CD4-positive, alpha-beta memory T cell (primary cell): ENCODE results near the gene HOXB5. TPM values are rescaled to one million over a fixed set of nuclear protein-coding genes. Genes with fewer than 3 reads are reported as not detected.

ENCODE experiments used
- CTCF ChIA-PET: fragments of 350-600 bp; sonication (Branson Sonifier 250); formaldehyde crosslinking; loops from one replicate; lab custom pipeline; 2021; ENCODE audit warnings: inconsistent platforms; ENCODE audit not compliant: partially characterized antibody; lab: Charles Lee
- POLR2A ChIA-PET: fragments of 350-600 bp; sonication (Branson Sonifier 250); formaldehyde crosslinking; loops from one replicate; lab custom pipeline; 2021; ENCODE audit not compliant: partially characterized antibody; lab: Charles Lee
- DNase-seq, 5 donors: peaks; one replicate each; pipeline versions ENCODE4 v3.0.0 to v3.0.0-alpha.2; 2020 to 2022; ENCODE audit warnings: mixed read lengths in 1 of 5
- H3K27ac ChIP-seq: one replicate; pipeline ENCODE4 v1.7.0; 2013; ENCODE audit warnings: low read depth, low read length
- H3K27me3 ChIP-seq: 2 replicates; pipeline ENCODE4 v1.7.0; 2013; ENCODE audit warnings: mild to moderate bottlenecking, low read length, moderate library complexity; ENCODE audit not compliant: insufficient read depth
- H3K36me3 ChIP-seq: 2 replicates; pipeline ENCODE4 v1.7.0; 2013; ENCODE audit warnings: mild to moderate bottlenecking, low read length, moderate library complexity; ENCODE audit not compliant: insufficient read depth
- H3K4me1 ChIP-seq: 2 replicates; pipeline ENCODE4 v1.7.0; 2013; ENCODE audit warnings: mild to moderate bottlenecking, low read length, moderate library complexity; ENCODE audit not compliant: insufficient read depth
- H3K4me3 ChIP-seq, 2 donors: one replicate each; pipeline ENCODE4 v1.7.0; 2013; ENCODE audit warnings: low read length in 2 of 2, mild to moderate bottlenecking in 1 of 2
- H3K9me3 ChIP-seq, 2 donors: one replicate each; pipeline ENCODE4 v1.7.0; 2013; ENCODE audit warnings: low read length in 2 of 2, control low read depth in 1 of 2; ENCODE audit not compliant: control insufficient read depth in 1 of 2
- H3K27ac Mint-ChIP-seq, 7 donors: one replicate each; pipeline ENCODE4 v1.8.0; 2020 to 2021; ENCODE audit warnings: mixed read lengths in 7 of 7, mild to moderate bottlenecking in 6 of 7, inconsistent platforms in 3 of 7, moderate library complexity in 3 of 7
- H3K27me3 Mint-ChIP-seq, 2 donors: one replicate each; pipeline ENCODE4 v1.8.0; 2020 to 2021; ENCODE audit warnings: mixed read lengths in 2 of 2
- H3K36me3 Mint-ChIP-seq, 2 donors: one replicate each; pipeline ENCODE4 v1.8.0; 2020 to 2021; ENCODE audit warnings: mixed read lengths in 2 of 2, inconsistent platforms in 1 of 2, mild to moderate bottlenecking in 1 of 2
- H3K4me1 Mint-ChIP-seq, 4 donors: one replicate each; pipeline ENCODE4 v1.8.0; 2020 to 2021; ENCODE audit warnings: mixed read lengths in 4 of 4, mild to moderate bottlenecking in 1 of 4
- H3K4me3 Mint-ChIP-seq, 8 donors: one replicate each; pipeline ENCODE4 v1.8.0; 2020 to 2021; ENCODE audit warnings: mixed read lengths in 8 of 8, mild to moderate bottlenecking in 7 of 8, moderate library complexity in 6 of 8, inconsistent platforms in 3 of 8
- H3K9me3 Mint-ChIP-seq, 8 donors: one replicate each; pipeline ENCODE4 v1.8.0; 2020 to 2021; ENCODE audit warnings: mixed read lengths in 8 of 8, mild to moderate bottlenecking in 5 of 8, inconsistent platforms in 3 of 8, moderate library complexity in 1 of 8
- intact Hi-C: fragments of 100-400 bp; cut with micrococcal nuclease; formaldehyde crosslinking; loops from one replicate; pipeline ENCODE4 v1.15.1; 2023
- polyA plus RNA-seq, 2 donors: library from polyadenylated mRNA; unstranded; fragments of 300-500 nt; fragmentation: Illumina TruSeq; gene quantifications; one replicate each; pipeline ENCODE4 v1.2.3, GENCODE V29; 2021
- total RNA-seq, 2 experiments: library from RNA; stranded (reverse); gene quantifications; one replicate each; pipeline ENCODE4 v1.2.3, GENCODE V29; 2021

Gene HOXB5
- total and polyA plus RNA-seq, 4 experiments from 2014 or later: not detected

DNA sequence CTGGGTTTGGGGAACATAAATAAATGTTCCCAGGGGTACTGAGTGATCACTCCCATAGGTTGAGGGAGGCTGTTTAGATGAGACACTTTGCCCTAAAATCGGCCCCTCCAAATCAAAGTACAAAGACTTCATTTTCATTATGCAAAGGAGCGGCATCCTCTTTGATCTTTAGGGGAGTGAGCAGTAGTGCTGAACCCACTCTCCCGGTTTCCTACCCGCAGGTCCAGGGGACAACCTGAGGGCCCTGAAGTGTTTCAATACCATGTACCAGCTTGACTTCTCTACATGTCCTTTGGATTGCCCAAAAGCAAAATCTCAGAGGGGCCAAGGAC is 7.6 kb upstream of the HOXB5 start:
- CTCF ChIA-PET: interaction anchor here (1.0 to 2.6 kb wide), 5 partner anchors 8 to 362 kb away, joined by 3 to 9 read pairs (median 3); no protein-coding TSS in a partner anchor
- peaks cover 67 to 85% of the 10 kb centered on the region in 2 donors for H3K27me3 Mint-ChIP-seq
- H3K4me1 ChIP-seq: peaks cover 59% of the 10 kb centered on the region
- peak overlapping the region in 1 of 7 donors; percentile 34 for H3K27ac Mint-ChIP-seq
- H3K9me3 Mint-ChIP-seq: no peaks in the 10 kb centered on the region
- POLR2A ChIA-PET: interaction anchor here (1.0 kb wide), 1 partner anchor 12 kb away, joined by 5 read pairs; no protein-coding TSS in a partner anchor
- H3K9me3 ChIP-seq: no peaks in the 10 kb centered on the region
- H3K4me3 ChIP-seq: no peak overlapping the region
- no peak overlapping the region for H3K27ac ChIP-seq
- H3K4me1 Mint-ChIP-seq: peaks cover 23 to 61% (median 40%) of the 10 kb centered on the region in 4 donors
- DNase-seq: no peak
- intact Hi-C loops: no loop called here
- peak overlapping the region in 1 of 8 donors; percentile 2 for H3K4me3 Mint-ChIP-seq
- no peaks in the 10 kb centered on the region for H3K36me3 ChIP-seq
- peaks cover 86% of the 10 kb centered on the region for H3K27me3 ChIP-seq
- H3K36me3 Mint-ChIP-seq: no peaks in the 10 kb centered on the region

DNA sequence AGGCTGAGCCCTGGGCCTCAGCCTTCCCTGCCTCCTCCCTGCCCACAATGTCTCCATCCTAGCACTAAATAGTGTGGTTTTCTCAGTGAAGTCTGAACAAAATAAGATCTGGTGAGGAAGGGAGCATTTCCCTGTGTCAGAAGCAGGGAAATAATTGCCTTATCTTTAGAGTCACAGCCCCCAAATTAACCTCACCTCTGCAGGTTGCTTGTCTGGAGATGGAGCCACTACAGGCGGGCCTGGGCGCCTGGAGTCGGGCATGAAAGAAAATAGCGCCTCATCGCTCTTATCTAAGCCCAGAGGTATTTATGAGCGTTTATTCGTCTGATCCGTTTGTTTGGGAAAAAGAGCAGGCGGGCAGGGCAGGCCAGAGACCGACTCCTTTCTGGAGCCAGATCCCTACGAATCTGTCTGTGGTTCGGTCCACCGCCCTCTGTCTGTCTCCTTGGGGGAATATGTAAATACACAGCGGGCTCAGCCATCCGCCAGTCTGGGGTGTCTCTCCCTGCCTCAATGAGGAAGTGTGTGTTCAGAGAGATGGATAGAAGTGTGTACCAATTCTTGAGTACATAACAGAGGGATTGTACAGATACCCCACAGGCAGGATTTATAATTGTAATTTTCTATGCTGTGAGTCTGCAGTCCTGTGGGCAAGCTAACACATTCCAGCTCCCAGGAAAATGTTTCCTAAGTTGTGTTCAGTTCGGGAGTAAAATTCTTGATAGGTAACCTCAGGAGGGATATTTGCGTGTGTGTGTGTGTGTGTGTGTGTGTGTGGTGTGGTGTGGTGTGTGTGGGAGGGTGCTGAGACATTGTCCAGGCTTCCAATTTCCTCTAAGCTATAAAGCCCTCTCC is 6.9 kb upstream of the HOXB5 start:
- H3K27me3 ChIP-seq: peaks cover 89% of the 10 kb centered on the region
- H3K27me3 Mint-ChIP-seq: peaks cover 68 to 84% of the 10 kb centered on the region in 2 donors
- ChIA-PET CTCF (interaction anchor here (1.1 to 2.6 kb wide), 3 partner anchors 9 to 362 kb away, joined by 3 to 9 read pairs (median 4); no protein-coding TSS in a partner anchor), POLR2A (no interaction called here)
- intact Hi-C loops: no loop called here
- H3K9me3 Mint-ChIP-seq: no peaks in the 10 kb centered on the region
- peaks cover 62% of the 10 kb centered on the region for H3K4me1 ChIP-seq
- no peak overlapping the region for H3K4me3 Mint-ChIP-seq
- peaks cover 23 to 63% (median 41%) of the 10 kb centered on the region in 4 donors for H3K4me1 Mint-ChIP-seq
- DNase-seq: no peak
- no peaks in the 10 kb centered on the region for H3K36me3 ChIP-seq
- no peak overlapping the region for H3K27ac ChIP-seq
- H3K4me3 ChIP-seq: no peak overlapping the region
- no peaks in the 10 kb centered on the region for H3K9me3 ChIP-seq
- peak overlapping the region in 1 of 7 donors; percentile 34 for H3K27ac Mint-ChIP-seq
- H3K36me3 Mint-ChIP-seq: no peaks in the 10 kb centered on the region

DNA sequence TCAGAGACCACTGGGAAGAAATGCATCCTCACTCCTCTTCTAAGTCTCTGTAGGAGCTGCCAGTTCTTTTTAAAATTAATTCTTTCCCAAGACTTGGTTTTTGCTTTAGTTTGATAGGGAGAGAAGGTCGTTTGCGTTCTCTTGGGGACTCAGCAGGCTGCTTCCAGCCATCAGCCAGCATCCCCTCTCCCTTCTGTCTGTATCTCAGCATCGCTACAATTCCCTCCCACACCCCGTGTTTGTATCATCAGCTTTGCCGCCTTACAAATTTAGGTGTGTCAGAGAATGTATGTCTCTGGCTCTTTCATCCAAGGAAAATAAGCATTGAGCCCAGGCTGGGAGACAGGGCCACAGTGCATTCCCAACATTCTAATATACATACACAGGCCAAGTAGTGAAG is 5.8 kb upstream of the HOXB5 start:
- DNase-seq: no peak
- ChIA-PET POLR2A (interaction anchor here (0.6 to 1.1 kb wide), 2 partner anchors 19 to 519 kb away, joined by 3 to 4 read pairs; no protein-coding TSS in a partner anchor), CTCF (interaction anchor here (1.0 to 1.5 kb wide), 2 partner anchors 10 to 111 kb away, joined by 3 read pairs; no protein-coding TSS in a partner anchor)
- peak overlapping the region in 1 of 8 donors; percentile 93 for H3K4me3 Mint-ChIP-seq
- Histone ChIP-seq H3K27me3 (peaks cover 85% of the 10 kb centered on the region), H3K4me3 (no peak overlapping the region), H3K36me3 (no peaks in the 10 kb centered on the region), H3K9me3 (no peaks in the 10 kb centered on the region), H3K27ac (no peak overlapping the region), H3K4me1 (peaks cover 55% of the 10 kb centered on the region)
- no peaks in the 10 kb centered on the region for H3K36me3 Mint-ChIP-seq
- peaks cover 65 to 83% of the 10 kb centered on the region in 2 donors for H3K27me3 Mint-ChIP-seq
- peaks cover 21 to 55% (median 38%) of the 10 kb centered on the region in 4 donors for H3K4me1 Mint-ChIP-seq
- peak overlapping the region in 1 of 7 donors; percentile 73 for H3K27ac Mint-ChIP-seq
- intact Hi-C loops: no loop called here
- H3K9me3 Mint-ChIP-seq: no peaks in the 10 kb centered on the region

DNA sequence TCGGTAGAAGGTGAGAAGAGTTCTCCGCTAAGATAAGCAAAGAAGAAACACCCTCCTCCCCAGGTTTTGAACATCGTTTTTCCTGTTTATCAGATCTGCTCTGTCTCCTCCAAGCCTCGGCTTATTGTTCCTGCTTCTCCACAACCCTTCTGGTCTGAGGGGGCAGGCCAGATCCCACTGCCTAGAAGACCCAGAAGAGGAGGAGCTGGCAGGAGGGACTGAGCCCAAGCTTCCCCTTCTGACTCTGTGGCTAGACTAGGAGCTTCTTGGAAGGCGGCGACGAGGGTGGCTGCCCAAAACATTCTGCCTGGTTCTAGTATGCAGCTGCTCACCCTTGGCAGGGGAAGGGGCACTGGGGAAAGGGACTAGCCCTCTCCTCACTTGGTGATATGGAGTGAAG is 5.2 kb upstream of the HOXB5 start:
- H3K4me3 Mint-ChIP-seq: peak overlapping the region in 7 of 8 donors; percentile 75 to 93 (median 87)
- Histone ChIP-seq H3K27ac (no peak overlapping the region), H3K4me1 (peaks cover 49% of the 10 kb centered on the region), H3K4me3 (no peak overlapping the region), H3K9me3 (no peaks in the 10 kb centered on the region), H3K36me3 (no peaks in the 10 kb centered on the region), H3K27me3 (peaks cover 79% of the 10 kb centered on the region)
- H3K36me3 Mint-ChIP-seq: no peaks in the 10 kb centered on the region
- H3K27ac Mint-ChIP-seq: peak overlapping the region in 1 of 7 donors; percentile 73
- intact Hi-C loops: no loop called here
- ChIA-PET CTCF (interaction anchor here (0.7 to 1.5 kb wide), 3 partner anchors 11 to 254 kb away, joined by 3 read pairs; no protein-coding TSS in a partner anchor), POLR2A (interaction anchor here (0.6 to 1.1 kb wide), 2 partner anchors 20 to 518 kb away, joined by 3 to 4 read pairs; no protein-coding TSS in a partner anchor)
- peaks cover 62 to 81% of the 10 kb centered on the region in 2 donors for H3K27me3 Mint-ChIP-seq
- no peaks in the 10 kb centered on the region for H3K9me3 Mint-ChIP-seq
- DNase-seq: no peak
- H3K4me1 Mint-ChIP-seq: peaks cover 19 to 55% (median 38%) of the 10 kb centered on the region in 4 donors

DNA sequence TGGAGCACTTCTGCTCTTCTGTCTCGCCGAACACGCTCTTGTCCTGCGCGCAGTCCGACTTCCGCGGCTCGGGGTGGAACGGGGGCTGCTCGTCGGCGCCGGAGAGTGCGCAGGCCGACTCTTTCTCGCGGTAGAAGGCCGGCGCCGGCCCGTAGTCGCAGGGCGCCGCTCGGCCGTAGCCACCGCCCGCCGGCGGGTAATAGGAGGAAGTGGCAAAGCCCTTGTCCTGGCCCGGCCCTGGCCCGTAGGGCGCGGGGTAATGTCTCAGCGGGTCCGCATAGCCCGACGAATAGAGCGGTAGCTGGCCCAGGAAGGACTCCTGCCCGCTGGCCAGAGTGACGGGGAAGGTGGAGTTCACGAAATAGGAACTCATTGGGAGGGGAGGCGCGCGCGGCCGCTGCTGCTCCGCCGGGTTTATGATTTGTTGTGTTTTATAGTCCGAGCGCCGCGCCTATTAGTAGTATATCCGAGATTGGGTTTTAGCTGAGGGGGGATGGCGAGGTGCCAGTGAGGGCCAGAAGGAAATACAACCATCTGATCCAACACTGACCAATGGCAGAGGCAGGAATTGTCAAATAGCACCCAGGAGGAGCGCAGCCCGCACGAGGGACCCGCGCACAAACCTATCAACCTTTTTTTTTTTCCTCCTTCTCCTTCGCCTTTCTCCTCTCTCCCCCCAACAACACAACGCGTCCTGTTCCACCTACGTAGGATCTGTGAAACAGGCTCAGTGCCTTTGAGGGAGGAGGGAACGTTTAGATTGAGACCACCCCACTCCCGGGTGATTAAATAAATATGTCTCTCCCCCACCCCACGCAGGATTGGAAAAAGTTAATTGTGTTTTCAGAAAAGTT is 4.4 kb upstream of the HOXB5 start:
- POLR2A ChIA-PET: no interaction called here
- H3K27ac ChIP-seq: no peak overlapping the region
- no peaks in the 10 kb centered on the region for H3K9me3 ChIP-seq
- peak overlapping the region in 2 of 7 donors; percentile 49 to 73 for H3K27ac Mint-ChIP-seq
- peaks cover 76% of the 10 kb centered on the region for H3K27me3 ChIP-seq
- intact Hi-C loops: no loop called here
- H3K9me3 Mint-ChIP-seq: no peaks in the 10 kb centered on the region
- DNase-seq: no peak
- no peaks in the 10 kb centered on the region for H3K36me3 ChIP-seq
- peak overlapping the region; percentile 75 to 93 (median 86) for H3K4me3 Mint-ChIP-seq
- peaks cover 21 to 57% (median 41%) of the 10 kb centered on the region in 4 donors for H3K4me1 Mint-ChIP-seq
- H3K36me3 Mint-ChIP-seq: no peaks in the 10 kb centered on the region
- peaks cover 55 to 80% of the 10 kb centered on the region in 2 donors for H3K27me3 Mint-ChIP-seq
- peaks cover 52% of the 10 kb centered on the region for H3K4me1 ChIP-seq
- peak overlapping the region; percentile 54 to 57 for H3K4me3 ChIP-seq
- CTCF ChIA-PET: interaction anchor here (0.7 to 1.5 kb wide), 3 partner anchors 12 to 254 kb away, joined by 3 read pairs; no protein-coding TSS in a partner anchor

DNA sequence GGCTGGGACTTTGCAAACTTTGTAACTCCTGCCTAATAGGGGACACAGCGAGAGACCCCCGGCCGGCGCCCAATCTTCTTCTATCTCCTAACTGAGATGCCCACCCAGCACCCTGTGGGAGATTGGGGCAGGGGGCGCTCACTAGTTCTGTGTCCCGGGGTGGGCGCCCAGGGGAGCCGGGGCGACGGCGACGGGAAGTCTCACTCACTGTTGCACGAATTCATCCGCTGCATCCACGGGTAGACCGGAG is 3.9 kb upstream of the HOXB5 start:
- peaks cover 53 to 80% of the 10 kb centered on the region in 2 donors for H3K27me3 Mint-ChIP-seq
- intact Hi-C loops: no loop called here
- H3K4me3 Mint-ChIP-seq: peak overlapping the region; percentile 75 to 93 (median 86)
- DNase-seq: peak in 3 of 5 donors; percentile 45 to 52 (median 52)
- Histone ChIP-seq H3K36me3 (no peaks in the 10 kb centered on the region), H3K27ac (no peak overlapping the region), H3K27me3 (peaks cover 76% of the 10 kb centered on the region), H3K4me1 (peaks cover 52% of the 10 kb centered on the region), H3K4me3 (peak overlapping the region; percentile 54 to 57), H3K9me3 (no peaks in the 10 kb centered on the region)
- H3K36me3 Mint-ChIP-seq: no peaks in the 10 kb centered on the region
- CTCF ChIA-PET: no interaction called here
- H3K4me1 Mint-ChIP-seq: peaks cover 27 to 58% (median 45%) of the 10 kb centered on the region in 4 donors
- H3K27ac Mint-ChIP-seq: peak overlapping the region in 3 of 7 donors; percentile 13 to 73 (median 31)
- POLR2A ChIA-PET: no interaction called here
- no peaks in the 10 kb centered on the region for H3K9me3 Mint-ChIP-seq
